Neural cell (in vitro differentiated cells): ENCODE data around the gene KCNE3. TPM values are rescaled to one million over a fixed set of nuclear protein-coding genes. Genes with fewer than 3 reads are reported as not detected.

ENCODE experiments used
- H2AFZ ChIP-seq: fragments of 200-600, 300-800 bp; sonication (generic), shearing (Covaris generic); 2 replicates; pipeline ENCODE4 v1.6.0; 2014; ENCODE audit warnings: low read depth, mild to moderate bottlenecking, antibody characterized with exemption, low read length, moderate library complexity
- H3F3A ChIP-seq: fragments of 200-600 bp; shearing (Covaris generic); 2 replicates; pipeline ENCODE4 v1.6.1; 2016; ENCODE audit warnings: mild to moderate bottlenecking, moderate library complexity, mixed read lengths, antibody characterized with exemption, low read length; ENCODE audit not compliant: insufficient read depth, poor library complexity, severe bottlenecking
- H3K27ac ChIP-seq: fragments of 200-600, 300-800 bp; sonication (generic), shearing (Covaris generic); 2 replicates; pipeline ENCODE4 v1.5.1; 2014; ENCODE audit warnings: mild to moderate bottlenecking, low read length, moderate library complexity
- H3K27me3 ChIP-seq: fragments of 300-800, 200-600 bp; sonication (generic), shearing (Covaris generic); 2 replicates; pipeline ENCODE4 v1.6.0; 2014; ENCODE audit warnings: mild to moderate bottlenecking, low read depth, low read length, moderate library complexity; ENCODE audit not compliant: insufficient read depth
- H3K36me3 ChIP-seq: fragments of 300-800, 200-600 bp; sonication (generic), shearing (Covaris generic); 2 replicates; pipeline ENCODE4 v1.5.1; 2014; ENCODE audit warnings: mild to moderate bottlenecking, antibody characterized with exemption, low read length, moderate library complexity; ENCODE audit not compliant: insufficient read depth
- H3K4me2 ChIP-seq: fragments of 300-800, 200-600 bp; sonication (generic), shearing (Covaris generic); 2 replicates; pipeline ENCODE4 v1.6.0; 2014; ENCODE audit warnings: mild to moderate bottlenecking, low read length
- H3K4me3 ChIP-seq: fragments of 300-800, 200-600 bp; sonication (generic), shearing (Covaris generic); 2 replicates; pipeline ENCODE4 v1.5.1; 2014; ENCODE audit warnings: mild to moderate bottlenecking, low read length, moderate library complexity
- H3K79me2 ChIP-seq: fragments of 200-600 bp; shearing (Covaris generic); replicated peaks from 2 replicates; pipeline ENCODE4 v1.6.0; 2014; ENCODE audit warnings: mild to moderate bottlenecking, low read length, moderate library complexity; ENCODE audit not compliant: insufficient read depth
- H3K9ac ChIP-seq: fragments of 300-800, 200-600 bp; sonication (generic), shearing (Covaris generic); 2 replicates; pipeline ENCODE4 v1.6.1; 2016; ENCODE audit warnings: mild to moderate bottlenecking, low read length, mixed read lengths
- H3K9me2 ChIP-seq: fragments of 200-600 bp; shearing (Covaris generic); 2 replicates; pipeline ENCODE4 v1.6.1; 2016; ENCODE audit warnings: mild to moderate bottlenecking, low read length, mixed read lengths; ENCODE audit not compliant: insufficient read depth
- H3K9me3 ChIP-seq: fragments of 200-600, 300-800 bp; sonication (generic), shearing (Covaris generic); 2 replicates; pipeline ENCODE4 v1.6.1; 2016; ENCODE audit warnings: mild to moderate bottlenecking, mixed run types, low read length, moderate library complexity, mixed read lengths
- H4K20me1 ChIP-seq: fragments of 200-600 bp; shearing (Covaris generic); 2 replicates; pipeline ENCODE4 v1.6.1; 2016; ENCODE audit warnings: mild to moderate bottlenecking, mixed run types; ENCODE audit not compliant: insufficient read depth
- EP300 ChIP-seq: fragments of 450-650 bp; conservative IDR thresholded peaks from 2 replicates; pipeline ENCODE4 v1.6.1; 2014; ENCODE audit warnings: antibody characterized with exemption, mild to moderate bottlenecking, moderate library complexity; ENCODE audit not compliant: poor library complexity, severe bottlenecking
- EZH2 ChIP-seq: fragments of 200-600, 300-800 bp; shearing (Covaris generic), sonication (generic); IDR thresholded peaks from 2 replicates; pipeline ENCODE4 v1.6.1; 2014; ENCODE audit warnings: antibody characterized with exemption, low read length, borderline replicate concordance, mild to moderate bottlenecking; ENCODE audit not compliant: insufficient read depth, poor library complexity, severe bottlenecking
- MXI1 ChIP-seq: fragments of 450-650 bp; conservative IDR thresholded peaks from 2 replicates; pipeline ENCODE4 v1.6.1; 2014; ENCODE audit warnings: antibody characterized with exemption, mild to moderate bottlenecking; ENCODE audit not compliant: poor library complexity, severe bottlenecking
- POLR2AphosphoS5 ChIP-seq: IDR thresholded peaks from 2 replicates; pipeline ENCODE4 v1.6.1; 2012
- RAD21 ChIP-seq: fragments of 450-650 bp; conservative IDR thresholded peaks from 2 replicates; pipeline ENCODE4 v1.6.1; 2014; ENCODE audit warnings: antibody characterized with exemption, mild to moderate bottlenecking, moderate library complexity
- SMC3 ChIP-seq: fragments of 450-650 bp; conservative IDR thresholded peaks from 2 replicates; pipeline ENCODE4 v1.6.1; 2014; ENCODE audit warnings: antibody characterized with exemption, mild to moderate bottlenecking, moderate library complexity; ENCODE audit not compliant: poor library complexity
- TAF1 ChIP-seq: IDR thresholded peaks from 2 replicates; pipeline ENCODE4 v1.6.1; 2012; ENCODE audit warnings: low read depth
- polyA plus RNA-seq: library from polyadenylated mRNA; depleted of rRNA; stranded (reverse); fragments of >200 nt; gene quantifications from 2 replicates; pipeline ENCODE4 v1.2.3, GENCODE V29; 2014
- TF ChIP-seq, protein P1 (sequence below): IDR thresholded peaks from 2 replicates; pipeline ENCODE4 v1.6.1; 2012; ENCODE audit warnings: borderline replicate concordance
- TF ChIP-seq, protein P2 (sequence below): fragments of 450-650 bp; IDR thresholded peaks from 2 replicates; pipeline ENCODE4 v1.5.1; 2014; ENCODE audit warnings: antibody characterized with exemption, mild to moderate bottlenecking, moderate library complexity; ENCODE audit not compliant: poor library complexity, severe bottlenecking

The KCNE3 gene
- polyA plus RNA-seq, 1 donor from 2014 or later: not detected

DNA sequence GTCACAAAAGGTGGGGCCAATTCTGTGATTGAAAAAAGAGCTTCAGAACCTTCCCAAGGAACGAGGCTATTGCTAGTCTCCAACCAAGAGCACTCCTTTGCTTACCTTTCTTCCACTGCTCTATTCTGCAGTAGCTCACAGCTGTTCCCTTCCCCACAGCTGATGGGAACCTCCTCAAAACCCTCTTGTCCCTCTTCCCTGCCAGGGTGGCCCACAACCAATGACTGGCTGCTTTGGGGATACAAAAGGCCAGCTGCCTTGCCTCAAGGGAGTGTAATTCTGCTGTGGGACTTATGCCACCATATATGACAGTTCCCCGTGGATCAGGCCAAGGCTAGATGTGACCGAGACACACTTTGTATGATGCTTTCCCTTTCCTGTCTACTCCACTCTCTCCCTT lies 15.0 kb downstream of the KCNE3 start:
- no peaks in the 10 kb centered on the region for H3K36me3 ChIP-seq
- no peak overlapping the region for H3K4me3 ChIP-seq
- no peaks in the 10 kb centered on the region for H3K79me2 ChIP-seq
- no peaks in the 10 kb centered on the region for H4K20me1 ChIP-seq
- no peak for TF ChIP-seq EZH2
- no peak for TF ChIP-seq MXI1
- no peak for TF ChIP-seq RAD21
- TF ChIP-seq, protein P1, sequence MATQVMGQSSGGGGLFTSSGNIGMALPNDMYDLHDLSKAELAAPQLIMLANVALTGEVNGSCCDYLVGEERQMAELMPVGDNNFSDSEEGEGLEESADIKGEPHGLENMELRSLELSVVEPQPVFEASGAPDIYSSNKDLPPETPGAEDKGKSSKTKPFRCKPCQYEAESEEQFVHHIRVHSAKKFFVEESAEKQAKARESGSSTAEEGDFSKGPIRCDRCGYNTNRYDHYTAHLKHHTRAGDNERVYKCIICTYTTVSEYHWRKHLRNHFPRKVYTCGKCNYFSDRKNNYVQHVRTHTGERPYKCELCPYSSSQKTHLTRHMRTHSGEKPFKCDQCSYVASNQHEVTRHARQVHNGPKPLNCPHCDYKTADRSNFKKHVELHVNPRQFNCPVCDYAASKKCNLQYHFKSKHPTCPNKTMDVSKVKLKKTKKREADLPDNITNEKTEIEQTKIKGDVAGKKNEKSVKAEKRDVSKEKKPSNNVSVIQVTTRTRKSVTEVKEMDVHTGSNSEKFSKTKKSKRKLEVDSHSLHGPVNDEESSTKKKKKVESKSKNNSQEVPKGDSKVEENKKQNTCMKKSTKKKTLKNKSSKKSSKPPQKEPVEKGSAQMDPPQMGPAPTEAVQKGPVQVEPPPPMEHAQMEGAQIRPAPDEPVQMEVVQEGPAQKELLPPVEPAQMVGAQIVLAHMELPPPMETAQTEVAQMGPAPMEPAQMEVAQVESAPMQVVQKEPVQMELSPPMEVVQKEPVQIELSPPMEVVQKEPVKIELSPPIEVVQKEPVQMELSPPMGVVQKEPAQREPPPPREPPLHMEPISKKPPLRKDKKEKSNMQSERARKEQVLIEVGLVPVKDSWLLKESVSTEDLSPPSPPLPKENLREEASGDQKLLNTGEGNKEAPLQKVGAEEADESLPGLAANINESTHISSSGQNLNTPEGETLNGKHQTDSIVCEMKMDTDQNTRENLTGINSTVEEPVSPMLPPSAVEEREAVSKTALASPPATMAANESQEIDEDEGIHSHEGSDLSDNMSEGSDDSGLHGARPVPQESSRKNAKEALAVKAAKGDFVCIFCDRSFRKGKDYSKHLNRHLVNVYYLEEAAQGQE: no peak
- no peak for TF ChIP-seq TAF1
- TF ChIP-seq SMC3: no peak
- TF ChIP-seq, protein P2, sequence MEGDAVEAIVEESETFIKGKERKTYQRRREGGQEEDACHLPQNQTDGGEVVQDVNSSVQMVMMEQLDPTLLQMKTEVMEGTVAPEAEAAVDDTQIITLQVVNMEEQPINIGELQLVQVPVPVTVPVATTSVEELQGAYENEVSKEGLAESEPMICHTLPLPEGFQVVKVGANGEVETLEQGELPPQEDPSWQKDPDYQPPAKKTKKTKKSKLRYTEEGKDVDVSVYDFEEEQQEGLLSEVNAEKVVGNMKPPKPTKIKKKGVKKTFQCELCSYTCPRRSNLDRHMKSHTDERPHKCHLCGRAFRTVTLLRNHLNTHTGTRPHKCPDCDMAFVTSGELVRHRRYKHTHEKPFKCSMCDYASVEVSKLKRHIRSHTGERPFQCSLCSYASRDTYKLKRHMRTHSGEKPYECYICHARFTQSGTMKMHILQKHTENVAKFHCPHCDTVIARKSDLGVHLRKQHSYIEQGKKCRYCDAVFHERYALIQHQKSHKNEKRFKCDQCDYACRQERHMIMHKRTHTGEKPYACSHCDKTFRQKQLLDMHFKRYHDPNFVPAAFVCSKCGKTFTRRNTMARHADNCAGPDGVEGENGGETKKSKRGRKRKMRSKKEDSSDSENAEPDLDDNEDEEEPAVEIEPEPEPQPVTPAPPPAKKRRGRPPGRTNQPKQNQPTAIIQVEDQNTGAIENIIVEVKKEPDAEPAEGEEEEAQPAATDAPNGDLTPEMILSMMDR: no peak
- TF ChIP-seq POLR2AphosphoS5: no peak
- TF ChIP-seq EP300: no peak
- H3K9ac ChIP-seq: no peak overlapping the region
- H3K9me3 ChIP-seq: no peaks in the 10 kb centered on the region
- H3K9me2 ChIP-seq: no peaks in the 10 kb centered on the region
- H3K4me2 ChIP-seq: no peak overlapping the region
- H3K27me3 ChIP-seq: no peaks in the 10 kb centered on the region
- H2AFZ ChIP-seq: no peak overlapping the region
- no peaks in the 10 kb centered on the region for H3F3A ChIP-seq
- H3K27ac ChIP-seq: no peak overlapping the region

DNA sequence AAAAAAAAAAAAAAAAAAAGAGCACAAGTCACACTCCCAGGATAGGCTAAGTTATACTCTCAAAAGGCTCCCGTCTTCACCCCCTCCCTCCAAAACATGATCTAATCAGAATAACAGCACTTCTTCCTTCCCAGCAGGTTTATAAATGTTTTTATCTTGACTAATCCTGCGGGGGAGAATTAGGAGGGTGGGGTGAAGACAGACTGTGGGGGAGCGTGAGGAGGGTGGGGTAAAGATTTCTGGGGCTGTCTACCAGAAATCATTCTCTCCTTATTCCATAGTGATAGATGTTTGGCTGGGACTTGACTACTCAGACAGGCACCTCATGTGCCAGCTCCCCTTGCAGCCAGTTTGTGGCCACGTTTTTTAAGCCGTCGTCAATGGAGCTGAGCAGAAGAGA lies 17.0 kb downstream of the KCNE3 start:
- H3K36me3 ChIP-seq: no peaks in the 10 kb centered on the region
- no peak overlapping the region for H2AFZ ChIP-seq
- TF ChIP-seq MXI1: no peak
- TF ChIP-seq POLR2AphosphoS5: no peak
- TF ChIP-seq EP300: no peak
- TF ChIP-seq, protein P1: no peak
- TF ChIP-seq TAF1: no peak
- no peak for TF ChIP-seq SMC3
- no peak for TF ChIP-seq RAD21
- no peak for TF ChIP-seq EZH2
- TF ChIP-seq, protein P2: no peak
- H3K27me3 ChIP-seq: no peaks in the 10 kb centered on the region
- H3K4me2 ChIP-seq: no peak overlapping the region
- H4K20me1 ChIP-seq: no peaks in the 10 kb centered on the region
- H3K4me3 ChIP-seq: no peak overlapping the region
- no peaks in the 10 kb centered on the region for H3K9me2 ChIP-seq
- no peak overlapping the region for H3K27ac ChIP-seq
- H3K9ac ChIP-seq: no peak overlapping the region
- no peaks in the 10 kb centered on the region for H3K79me2 ChIP-seq
- no peaks in the 10 kb centered on the region for H3K9me3 ChIP-seq
- H3F3A ChIP-seq: no peaks in the 10 kb centered on the region
